GM12874 (cell line): ENCODE results near the gene KMT2E.

Source experiments
- TF ChIP-seq, protein P1 (sequence below): IDR thresholded peaks from 2 replicates; pipeline ENCODE4 v1.5.1; 2011; ENCODE audit warnings: low read depth, mild to moderate bottlenecking, control low read depth, low read length, moderate library complexity; ENCODE audit not compliant: insufficient read depth

The KMT2E gene

GRCh38 chr7:105157278-105157677, 143.3 kb downstream of the KMT2E start:
- TF ChIP-seq, protein P1, sequence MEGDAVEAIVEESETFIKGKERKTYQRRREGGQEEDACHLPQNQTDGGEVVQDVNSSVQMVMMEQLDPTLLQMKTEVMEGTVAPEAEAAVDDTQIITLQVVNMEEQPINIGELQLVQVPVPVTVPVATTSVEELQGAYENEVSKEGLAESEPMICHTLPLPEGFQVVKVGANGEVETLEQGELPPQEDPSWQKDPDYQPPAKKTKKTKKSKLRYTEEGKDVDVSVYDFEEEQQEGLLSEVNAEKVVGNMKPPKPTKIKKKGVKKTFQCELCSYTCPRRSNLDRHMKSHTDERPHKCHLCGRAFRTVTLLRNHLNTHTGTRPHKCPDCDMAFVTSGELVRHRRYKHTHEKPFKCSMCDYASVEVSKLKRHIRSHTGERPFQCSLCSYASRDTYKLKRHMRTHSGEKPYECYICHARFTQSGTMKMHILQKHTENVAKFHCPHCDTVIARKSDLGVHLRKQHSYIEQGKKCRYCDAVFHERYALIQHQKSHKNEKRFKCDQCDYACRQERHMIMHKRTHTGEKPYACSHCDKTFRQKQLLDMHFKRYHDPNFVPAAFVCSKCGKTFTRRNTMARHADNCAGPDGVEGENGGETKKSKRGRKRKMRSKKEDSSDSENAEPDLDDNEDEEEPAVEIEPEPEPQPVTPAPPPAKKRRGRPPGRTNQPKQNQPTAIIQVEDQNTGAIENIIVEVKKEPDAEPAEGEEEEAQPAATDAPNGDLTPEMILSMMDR: no peak

GRCh38 chr7:105161366-105161765, 147.4 kb downstream of the KMT2E start:
- TF ChIP-seq, protein P1: no peak
